Urinary bladder (tissue), 4 donors: ENCODE data around the gene SPARC. TPM values are rescaled to one million over a fixed set of nuclear protein-coding genes. Genes with fewer than 3 reads are reported as not detected.

ENCODE experiments used
- DNase-seq: peaks from one replicate; pipeline ENCODE4 v3.0.0-alpha.2; 2015; ENCODE audit errors: extremely low spot score
- H3K27ac ChIP-seq: one replicate; pipeline ENCODE4 v1.5.1; 2013; ENCODE audit warnings: low read depth, mild to moderate bottlenecking, moderate library complexity
- H3K36me3 ChIP-seq: one replicate; pipeline ENCODE4 v1.6.1; 2013; ENCODE audit warnings: mild to moderate bottlenecking, moderate library complexity; ENCODE audit not compliant: insufficient read depth
- H3K4me1 ChIP-seq: one replicate; pipeline ENCODE4 v1.6.1; 2013; ENCODE audit warnings: mild to moderate bottlenecking, moderate library complexity; ENCODE audit not compliant: insufficient read depth
- H3K4me3 ChIP-seq: one replicate; pipeline ENCODE4 v1.5.1; 2013; ENCODE audit warnings: low read depth, low read length
- WGBS: extraction: QIAGEN DNeasy Blood & Tissue Kit; methylation state at CpG from one replicate; pipeline ENCODE4 v1.1.7; 2013; 5-methylcytosine and 5-hydroxymethylcytosine counted together
- polyA plus RNA-seq: library from polyadenylated mRNA; stranded (reverse); fragments of 200-250 nt; gene quantifications from one replicate; pipeline ENCODE4 v1.2.3, GENCODE V29; 2013
- total RNA-seq: library from RNA; depleted of rRNA; stranded (reverse); fragments of >200 nt; gene quantifications from one replicate; pipeline ENCODE4 v1.2.3, GENCODE V29; 2014
- donor health status: healthy with polysubstance abuse.
- donor health status: healthy.

The SPARC gene
- total and polyA plus RNA-seq, 2 donors, result 1,774 to 5,536 TPM

- no peak overlapping the region for H3K4me3 ChIP-seq
- WGBS, result 19% methylated on average over 4 of the region's 4 CpGs
- no peaks in the 10 kb centered on the region for H3K36me3 ChIP-seq
- no peak for DNase-seq
- H3K27ac ChIP-seq, result peak overlapping the region; percentile 51
- peaks cover 2% of the 10 kb centered on the region for H3K4me1 ChIP-seq
Measured at GRCh38 chr5:151670083-151670686, 16.5 kb downstream of the SPARC start.

- H3K27ac ChIP-seq, result no peak overlapping the region
- DNase-seq, result no peak
- H3K36me3 ChIP-seq, result no peaks in the 10 kb centered on the region
- WGBS, result 62% methylated on average over 7 of the region's 7 CpGs
- no peak overlapping the region for H3K4me3 ChIP-seq
- no peaks in the 10 kb centered on the region for H3K4me1 ChIP-seq
Measured at GRCh38 chr5:151667083-151667482, 19.6 kb downstream of the SPARC start.

- Histone ChIP-seq H3K27ac (peak overlapping the region; percentile 31), H3K4me3 (no peak overlapping the region), H3K36me3 (no peaks in the 10 kb centered on the region), H3K4me1 (no peaks in the 10 kb centered on the region)
- DNase-seq, result no peak
- 16% methylated on average over 2 of the region's 2 CpGs for WGBS
Measured at GRCh38 chr5:151665613-151666012, 21.1 kb downstream of the SPARC start.

- WGBS, result 33% methylated on average over 6 of the region's 6 CpGs
- Histone ChIP-seq H3K27ac (peak overlapping the region; percentile 31), H3K4me1 (no peaks in the 10 kb centered on the region), H3K36me3 (no peaks in the 10 kb centered on the region), H3K4me3 (no peak overlapping the region)
- DNase-seq, result no peak
Measured at GRCh38 chr5:151664694-151665585, 21.8 kb downstream of the SPARC start.

- Histone ChIP-seq H3K36me3 (no peaks in the 10 kb centered on the region), H3K27ac (peak overlapping the region; percentile 54), H3K4me1 (no peaks in the 10 kb centered on the region), H3K4me3 (no peak overlapping the region)
- WGBS, result 35% methylated on average over 17 of the region's 17 CpGs
- no peak for DNase-seq
Measured at GRCh38 chr5:151663617-151664293, 23.0 kb downstream of the SPARC start.

DNA sequence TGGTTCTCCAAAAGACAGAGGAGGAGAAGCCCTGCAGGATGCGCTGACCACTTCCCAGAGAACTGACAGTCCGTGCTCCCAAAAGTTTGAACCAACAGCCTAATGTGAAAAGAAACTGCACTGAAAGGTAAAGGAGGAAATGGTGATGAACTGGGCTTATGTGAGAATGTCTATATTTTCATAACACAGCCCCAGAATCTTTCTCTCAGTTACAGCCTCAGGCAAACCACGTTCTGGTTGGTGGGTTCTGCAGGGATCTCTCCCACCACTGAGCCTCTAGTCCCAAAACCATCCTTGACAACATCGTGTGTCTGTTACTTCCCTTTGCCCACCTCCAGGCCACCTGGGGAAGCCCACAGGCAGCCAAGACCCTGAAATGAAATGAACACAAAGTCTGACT is 23.9 kb downstream of the SPARC start:
- no peaks in the 10 kb centered on the region for H3K36me3 ChIP-seq
- no peak overlapping the region for H3K4me3 ChIP-seq
- no peak for DNase-seq
- H3K27ac ChIP-seq, result peak overlapping the region; percentile 54
- no peaks in the 10 kb centered on the region for H3K4me1 ChIP-seq
- WGBS, result 60% methylated on average over 4 of the region's 4 CpGs

- no peaks in the 10 kb centered on the region for H3K4me1 ChIP-seq
- H3K36me3 ChIP-seq, result no peaks in the 10 kb centered on the region
- WGBS, result 38% methylated on average over 4 of the region's 4 CpGs
- no peak for DNase-seq
- peak overlapping the region; percentile 54 for H3K27ac ChIP-seq
- no peak overlapping the region for H3K4me3 ChIP-seq
Measured at GRCh38 chr5:151661968-151662732, 24.6 kb downstream of the SPARC start.

GRCh38 chr5:151660616-151661495 is 25.9 kb downstream of the SPARC start:
- no peaks in the 10 kb centered on the region for H3K4me1 ChIP-seq
- peak overlapping the region; percentile 11 for H3K27ac ChIP-seq
- DNase-seq, result no peak
- no peak overlapping the region for H3K4me3 ChIP-seq
- 28% methylated on average over 12 of the region's 12 CpGs for WGBS
- no peaks in the 10 kb centered on the region for H3K36me3 ChIP-seq

GRCh38 chr5:151659001-151659754 is 27.5 kb downstream of the SPARC start:
- Histone ChIP-seq H3K4me3 (no peak overlapping the region), H3K4me1 (no peaks in the 10 kb centered on the region), H3K36me3 (no peaks in the 10 kb centered on the region), H3K27ac (peak overlapping the region; percentile 49)
- DNase-seq, result no peak
- 18% methylated on average over 10 of the region's 10 CpGs for WGBS

DNA sequence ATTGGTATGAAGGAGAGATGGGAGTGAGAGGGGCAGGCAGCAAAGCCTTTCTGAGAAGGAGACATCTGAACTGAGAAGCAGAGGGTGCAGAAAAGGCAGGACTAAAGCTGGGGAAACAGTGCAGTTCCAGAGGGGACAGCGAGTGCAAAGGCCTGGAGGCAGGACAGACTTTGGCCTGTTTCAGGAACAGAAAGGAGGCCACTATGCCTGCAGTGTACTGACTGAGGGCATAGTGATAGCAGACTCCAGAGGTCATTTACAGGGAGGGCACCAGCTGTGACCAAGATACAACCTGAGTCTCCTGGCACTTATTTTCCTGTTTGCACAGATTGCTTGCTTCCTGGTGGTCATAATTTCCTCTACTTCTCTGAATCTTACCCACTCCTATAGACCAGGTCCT is 29.6 kb downstream of the SPARC start:
- WGBS, result 98% methylated on average over 1 of the region's 1 CpG
- no peak overlapping the region for H3K27ac ChIP-seq
- H3K4me3 ChIP-seq, result no peak overlapping the region
- no peak for DNase-seq
- no peaks in the 10 kb centered on the region for H3K36me3 ChIP-seq
- H3K4me1 ChIP-seq, result no peaks in the 10 kb centered on the region

- Histone ChIP-seq H3K27ac (no peak overlapping the region), H3K4me3 (no peak overlapping the region), H3K36me3 (no peaks in the 10 kb centered on the region), H3K4me1 (no peaks in the 10 kb centered on the region)
- 91% methylated on average over 4 of the region's 4 CpGs for WGBS
- DNase-seq, result no peak
Measured at GRCh38 chr5:151656311-151656710, 30.4 kb downstream of the SPARC start.

GRCh38 chr5:151651997-151652645 is 34.6 kb downstream of the SPARC start:
- Histone ChIP-seq H3K36me3 (no peaks in the 10 kb centered on the region), H3K4me1 (no peaks in the 10 kb centered on the region), H3K27ac (no peak overlapping the region), H3K4me3 (no peak overlapping the region)
- DNase-seq, result no peak
- WGBS, result under 1% methylated on average over 6 of the region's 6 CpGs
